Activated T-helper 1 cell treated with anti-CD3 and anti-CD28 coated beads, Interleukin-12 subunit alpha, Interleukin-12 subunit beta, Interleukin-2, Interleukin-4 antibody, amounts not matched to agents 30 ng/mL and 10 ng/mL and 1 ng/mL, durations not matched to agents 14 hours and 24 hours and 36 hours (primary cell): ENCODE measurements around the gene MLLT3. TPM values are rescaled to one million over a fixed set of nuclear protein-coding genes. Genes with fewer than 3 reads are reported as not detected.
A peak's percentile ranks its signal among the peaks of the same experiment; 100 is the strongest.

Source experiments
- DNase-seq: peaks from one replicate; pipeline ENCODE4 v3.0.0; 2021; ENCODE audit warnings: low spot score
- H3K27ac Mint-ChIP-seq: one replicate; pipeline ENCODE4 v1.8.0; 2021; ENCODE audit warnings: mild to moderate bottlenecking, mixed read lengths
- H3K27me3 Mint-ChIP-seq: one replicate; pipeline ENCODE4 v1.8.0; 2022; ENCODE audit warnings: mild to moderate bottlenecking, moderate library complexity, mixed read lengths; ENCODE audit not compliant: insufficient read depth
- H3K36me3 Mint-ChIP-seq: one replicate; pipeline ENCODE4 v1.8.0; 2021; ENCODE audit warnings: low read depth, mixed read lengths
- H3K4me1 Mint-ChIP-seq: one replicate; pipeline ENCODE4 v1.8.0; 2021; ENCODE audit warnings: low read depth, mixed read lengths
- H3K4me3 Mint-ChIP-seq: one replicate; pipeline ENCODE4 v1.8.0; 2021; ENCODE audit warnings: mild to moderate bottlenecking, moderate library complexity, mixed read lengths
- H3K9me3 Mint-ChIP-seq: one replicate; pipeline ENCODE4 v1.8.0; 2021; ENCODE audit warnings: mixed read lengths
- intact Hi-C: fragments of 100-400 bp; cut with micrococcal nuclease; formaldehyde crosslinking; loops from one replicate; pipeline ENCODE4 v1.15.1; 2024
- total RNA-seq: library from RNA; stranded (reverse); gene quantifications from 2 replicates; pipeline ENCODE4 v1.2.3, GENCODE V29; 2022

MLLT3 gene
- total RNA-seq, 1 donor from 2014 or later, result 36.4 TPM

- H3K4me3 Mint-ChIP-seq, result peak overlapping the region; percentile 58
- no peak for DNase-seq
- intact Hi-C loops, result loop anchor here (1.0 to 5.0 kb wide), 8 partner anchors 84 to 999 kb away; partner anchors contain the start of gene HACD4
- peaks cover 93% of the 10 kb centered on the region for H3K4me1 Mint-ChIP-seq
- H3K9me3 Mint-ChIP-seq, result no peaks in the 10 kb centered on the region
- peak overlapping the region; percentile 56 for H3K27ac Mint-ChIP-seq
- no peaks in the 10 kb centered on the region for H3K27me3 Mint-ChIP-seq
- H3K36me3 Mint-ChIP-seq, result peaks cover 30% of the 10 kb centered on the region
These were observed 264.1 kb downstream of the MLLT3 start for GRCh38 chr9:20358207-20358606.

GRCh38 chr9:20357037-20357432 lies 265.3 kb downstream of the MLLT3 start:
- Mint-ChIP-seq H3K9me3 (no peaks in the 10 kb centered on the region), H3K27me3 (no peaks in the 10 kb centered on the region), H3K4me3 (no peak overlapping the region), H3K4me1 (peaks cover 90% of the 10 kb centered on the region), H3K27ac (no peak overlapping the region), H3K36me3 (peaks cover 36% of the 10 kb centered on the region)
- intact Hi-C loops, result loop anchor here (5.0 kb wide), 6 partner anchors 85 to 755 kb away; partner anchors contain the start of gene HACD4
- no peak for DNase-seq

DNA sequence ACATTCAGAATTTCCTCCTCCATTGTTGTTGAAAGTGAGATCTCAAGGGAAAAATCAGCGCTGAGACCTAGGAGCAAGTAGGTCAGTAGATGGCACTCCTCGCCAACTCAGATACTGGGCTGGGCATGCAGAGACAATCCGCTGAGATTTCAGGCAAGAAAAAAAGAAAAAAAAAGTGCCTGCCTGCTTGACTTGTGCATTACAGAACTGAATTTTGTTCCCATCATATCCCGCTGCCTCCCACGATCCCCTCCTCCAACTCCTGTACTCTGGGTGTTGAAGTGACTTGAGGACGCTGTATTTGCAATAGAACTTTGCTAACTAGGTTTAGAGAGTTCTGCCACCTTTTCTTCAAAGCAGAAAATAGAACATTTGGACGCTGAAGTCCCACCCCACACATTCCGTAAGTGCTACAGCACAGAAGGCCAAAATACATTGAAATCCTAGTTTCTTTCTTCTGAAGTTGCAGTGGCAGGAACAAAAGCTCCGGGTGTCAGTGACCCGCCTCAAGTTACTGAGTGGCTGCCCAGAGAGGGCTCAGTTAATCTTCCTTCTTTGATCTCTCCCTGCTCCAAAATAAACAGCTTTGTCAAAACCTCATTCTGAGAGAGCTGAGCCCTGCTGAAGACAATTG lies 265.8 kb downstream of the MLLT3 start:
- intact Hi-C loops, result loop anchor here (1.0 to 5.0 kb wide), 8 partner anchors 86 to 756 kb away; partner anchors contain the start of genes FOCAD and HACD4
- peak; percentile 29 for DNase-seq
- Mint-ChIP-seq H3K27me3 (no peaks in the 10 kb centered on the region), H3K9me3 (no peaks in the 10 kb centered on the region), H3K4me3 (no peak overlapping the region), H3K4me1 (peaks cover 86% of the 10 kb centered on the region), H3K36me3 (peaks cover 35% of the 10 kb centered on the region), H3K27ac (peak overlapping the region; percentile 40)

DNA sequence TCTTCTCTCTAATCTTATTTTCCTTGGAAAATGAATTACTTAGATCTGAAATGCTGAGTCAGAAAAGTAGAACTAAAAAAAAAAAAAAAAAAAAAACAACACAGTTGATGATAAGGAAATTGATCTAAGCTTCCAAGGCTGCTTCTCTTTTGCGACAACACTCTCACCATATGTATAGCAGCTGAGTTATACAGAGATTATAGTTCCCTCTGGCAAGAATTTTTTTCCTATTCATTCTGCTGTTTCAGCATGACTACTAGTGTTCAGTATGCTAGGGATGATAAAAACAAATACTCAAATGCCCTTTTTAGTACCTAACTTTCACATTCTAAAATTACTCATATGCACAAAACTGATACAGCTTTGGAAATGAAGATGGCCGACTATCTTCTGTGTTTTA lies 267.3 kb downstream of the MLLT3 start:
- H3K27me3 Mint-ChIP-seq, result no peaks in the 10 kb centered on the region
- H3K4me3 Mint-ChIP-seq, result no peak overlapping the region
- peak overlapping the region; percentile 88 for H3K27ac Mint-ChIP-seq
- no peaks in the 10 kb centered on the region for H3K9me3 Mint-ChIP-seq
- no peak for DNase-seq
- intact Hi-C loops, result loop anchor here (1.0 to 5.0 kb wide), 19 partner anchors 24 to 882 kb away; partner anchors contain the start of gene HACD4
- peaks cover 77% of the 10 kb centered on the region for H3K4me1 Mint-ChIP-seq
- H3K36me3 Mint-ChIP-seq, result peaks cover 40% of the 10 kb centered on the region

GRCh38 chr9:20353931-20354652 lies 268.2 kb downstream of the MLLT3 start:
- H3K27me3 Mint-ChIP-seq, result no peaks in the 10 kb centered on the region
- H3K4me3 Mint-ChIP-seq, result peak overlapping the region; percentile 32
- intact Hi-C loops, result loop anchor here (2.0 kb wide), 2 partner anchors 311 to 881 kb away; no protein-coding TSS in a partner anchor
- no peaks in the 10 kb centered on the region for H3K9me3 Mint-ChIP-seq
- no peak for DNase-seq
- peak overlapping the region; percentile 57 for H3K27ac Mint-ChIP-seq
- peaks cover 71% of the 10 kb centered on the region for H3K4me1 Mint-ChIP-seq
- H3K36me3 Mint-ChIP-seq, result peaks cover 44% of the 10 kb centered on the region

DNA sequence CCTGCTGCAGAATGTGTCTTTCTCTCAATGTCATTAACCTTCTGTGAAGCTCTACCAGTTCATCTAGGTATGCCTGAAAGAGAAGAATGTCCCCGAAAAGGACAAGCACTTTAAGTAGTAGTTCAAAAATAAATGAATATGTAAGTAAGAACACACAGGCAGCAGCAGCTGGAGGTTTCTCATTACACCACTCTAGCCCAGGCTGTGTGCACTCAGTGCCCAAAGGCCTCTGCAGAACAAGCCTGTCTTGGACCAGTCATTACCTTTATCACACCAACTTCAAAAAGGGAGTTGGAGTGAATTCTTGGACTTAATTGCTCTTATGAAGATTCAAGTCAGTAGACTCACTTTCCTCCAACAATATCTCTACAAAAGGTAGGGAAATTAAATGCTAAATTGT lies 268.8 kb downstream of the MLLT3 start:
- intact Hi-C loops, result no loop called here
- Mint-ChIP-seq H3K9me3 (no peaks in the 10 kb centered on the region), H3K36me3 (peaks cover 44% of the 10 kb centered on the region), H3K4me3 (no peak overlapping the region), H3K4me1 (peaks cover 68% of the 10 kb centered on the region), H3K27me3 (no peaks in the 10 kb centered on the region), H3K27ac (peak overlapping the region; percentile 57)
- no peak for DNase-seq

DNA sequence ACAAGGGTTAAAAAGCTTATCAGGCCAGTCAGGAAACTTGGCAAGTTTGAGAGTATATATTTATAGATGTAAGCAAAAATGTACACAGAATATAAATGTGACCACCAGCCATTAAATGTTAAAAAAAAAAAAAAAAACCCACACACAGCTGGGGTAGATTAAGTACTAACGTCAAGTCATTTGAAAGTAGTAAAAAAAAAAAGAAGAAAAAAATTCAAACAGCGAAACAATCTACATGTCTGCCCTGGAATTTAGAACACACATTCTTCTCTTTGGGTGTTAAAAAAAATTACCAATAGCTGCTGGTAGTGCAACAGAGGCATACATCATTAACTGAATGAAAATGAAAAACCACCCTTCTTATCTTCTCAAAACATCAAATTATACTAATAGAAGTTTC lies 269.7 kb downstream of the MLLT3 start:
- Mint-ChIP-seq H3K9me3 (no peaks in the 10 kb centered on the region), H3K36me3 (peaks cover 41% of the 10 kb centered on the region), H3K4me1 (peaks cover 58% of the 10 kb centered on the region), H3K27me3 (no peaks in the 10 kb centered on the region), H3K27ac (no peak overlapping the region), H3K4me3 (no peak overlapping the region)
- intact Hi-C loops, result no loop called here
- DNase-seq, result no peak

- Mint-ChIP-seq H3K4me1 (peaks cover 50% of the 10 kb centered on the region), H3K4me3 (no peak overlapping the region), H3K36me3 (peaks cover 42% of the 10 kb centered on the region), H3K27me3 (no peaks in the 10 kb centered on the region), H3K27ac (no peak overlapping the region), H3K9me3 (no peaks in the 10 kb centered on the region)
- intact Hi-C loops, result no loop called here
- no peak for DNase-seq
These were observed 270.6 kb downstream of the MLLT3 start for GRCh38 chr9:20351715-20352114.

- no peak for DNase-seq
- no peak overlapping the region for H3K27ac Mint-ChIP-seq
- H3K4me1 Mint-ChIP-seq, result peaks cover 28% of the 10 kb centered on the region
- no peaks in the 10 kb centered on the region for H3K9me3 Mint-ChIP-seq
- intact Hi-C loops, result no loop called here
- H3K4me3 Mint-ChIP-seq, result no peak overlapping the region
- no peaks in the 10 kb centered on the region for H3K27me3 Mint-ChIP-seq
- peaks cover 55% of the 10 kb centered on the region for H3K36me3 Mint-ChIP-seq
These were observed 272.7 kb downstream of the MLLT3 start for GRCh38 chr9:20349568-20349967.

DNA sequence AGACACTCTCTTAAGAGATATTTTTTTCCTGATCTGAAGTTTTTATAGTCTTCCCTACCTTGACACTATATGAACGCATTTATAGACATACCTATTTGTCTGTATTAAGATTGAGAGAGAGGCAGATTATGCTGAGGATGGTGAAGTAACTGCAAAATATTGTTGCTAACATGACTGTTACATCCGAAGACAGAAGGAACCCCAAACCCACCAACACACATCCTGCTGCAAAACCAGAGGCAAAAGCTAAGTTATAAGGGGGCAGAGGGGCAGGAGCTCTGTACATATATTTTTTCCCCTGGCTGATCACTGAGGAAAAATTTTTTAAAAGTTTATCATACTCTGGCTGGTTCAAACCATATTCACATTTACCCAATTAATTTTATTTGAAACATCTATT lies 279.0 kb downstream of the MLLT3 start:
- no peak for DNase-seq
- Mint-ChIP-seq H3K27me3 (peaks cover 2% of the 10 kb centered on the region), H3K4me3 (no peak overlapping the region), H3K4me1 (peaks cover 5% of the 10 kb centered on the region), H3K27ac (no peak overlapping the region), H3K36me3 (peaks cover 27% of the 10 kb centered on the region), H3K9me3 (no peaks in the 10 kb centered on the region)
- intact Hi-C loops, result no loop called here

- Mint-ChIP-seq H3K27me3 (peaks cover 2% of the 10 kb centered on the region), H3K9me3 (peaks cover 3% of the 10 kb centered on the region), H3K4me3 (no peak overlapping the region), H3K36me3 (peaks cover 16% of the 10 kb centered on the region), H3K27ac (no peak overlapping the region), H3K4me1 (peaks cover 18% of the 10 kb centered on the region)
- intact Hi-C loops, result no loop called here
- DNase-seq, result no peak
These were observed 281.8 kb downstream of the MLLT3 start for GRCh38 chr9:20340511-20340861.

- peaks cover 4% of the 10 kb centered on the region for H3K27me3 Mint-ChIP-seq
- H3K27ac Mint-ChIP-seq, result peak overlapping the region; percentile 12
- peaks cover 14% of the 10 kb centered on the region for H3K36me3 Mint-ChIP-seq
These were observed 286.5 kb downstream of the MLLT3 start for GRCh38 chr9:20335668-20336332.

GRCh38 chr9:20333991-20334390 lies 288.3 kb downstream of the MLLT3 start:
- peaks cover 17% of the 10 kb centered on the region for H3K36me3 Mint-ChIP-seq
- peaks cover 3% of the 10 kb centered on the region for H3K9me3 Mint-ChIP-seq
- DNase-seq, result no peak
- intact Hi-C loops, result no loop called here
- no peak overlapping the region for H3K4me3 Mint-ChIP-seq
- no peak overlapping the region for H3K27ac Mint-ChIP-seq
- H3K27me3 Mint-ChIP-seq, result peaks cover 4% of the 10 kb centered on the region
- H3K4me1 Mint-ChIP-seq, result peaks cover 43% of the 10 kb centered on the region

More at GRCh38 chr9:20335668-20336332, 286.5 kb downstream of the MLLT3 start:
- H3K4me3 Mint-ChIP-seq, result no peak overlapping the region
- DNase-seq, result no peak
- H3K9me3 Mint-ChIP-seq, result peaks cover 3% of the 10 kb centered on the region
- H3K4me1 Mint-ChIP-seq, result peaks cover 32% of the 10 kb centered on the region
- intact Hi-C loops, result no loop called here
